HL-60 (cell line): ENCODE results near the gene SLC35B3.
"Not testable (repeated sequence)": the region's sequence is repeated elsewhere in the genome, so short reads cannot be mapped to it uniquely, and the experiment has no call there.

Experiments
- GABPA ChIP-seq: IDR thresholded peaks from 2 replicates; pipeline ENCODE4 v1.6.1; 2012; ENCODE audit warnings: low read depth
- POLR2AphosphoS5 ChIP-seq: IDR thresholded peaks from 2 replicates; pipeline ENCODE4 v1.6.1; 2012; ENCODE audit warnings: low read depth
- SPI1 ChIP-seq: IDR thresholded peaks from 2 replicates; pipeline ENCODE4 v1.6.1; 2012; ENCODE audit warnings: low read depth, mild to moderate bottlenecking, borderline replicate concordance
- TF ChIP-seq, protein P1 (sequence below): IDR thresholded peaks from one replicate; pipeline ENCODE4 v1.5.1; 2011; ENCODE audit warnings: low read length, control low read depth, inconsistent platforms; ENCODE audit not compliant: insufficient read depth
- TF ChIP-seq, protein P2 (sequence below): IDR thresholded peaks from 2 replicates; pipeline ENCODE4 v1.6.1; 2012; ENCODE audit warnings: low read depth; ENCODE audit not compliant: insufficient replicate concordance

GRCh38 chr6:8426544-8426943, 8.8 kb downstream of the SLC35B3 start:
- TF ChIP-seq, protein P1, sequence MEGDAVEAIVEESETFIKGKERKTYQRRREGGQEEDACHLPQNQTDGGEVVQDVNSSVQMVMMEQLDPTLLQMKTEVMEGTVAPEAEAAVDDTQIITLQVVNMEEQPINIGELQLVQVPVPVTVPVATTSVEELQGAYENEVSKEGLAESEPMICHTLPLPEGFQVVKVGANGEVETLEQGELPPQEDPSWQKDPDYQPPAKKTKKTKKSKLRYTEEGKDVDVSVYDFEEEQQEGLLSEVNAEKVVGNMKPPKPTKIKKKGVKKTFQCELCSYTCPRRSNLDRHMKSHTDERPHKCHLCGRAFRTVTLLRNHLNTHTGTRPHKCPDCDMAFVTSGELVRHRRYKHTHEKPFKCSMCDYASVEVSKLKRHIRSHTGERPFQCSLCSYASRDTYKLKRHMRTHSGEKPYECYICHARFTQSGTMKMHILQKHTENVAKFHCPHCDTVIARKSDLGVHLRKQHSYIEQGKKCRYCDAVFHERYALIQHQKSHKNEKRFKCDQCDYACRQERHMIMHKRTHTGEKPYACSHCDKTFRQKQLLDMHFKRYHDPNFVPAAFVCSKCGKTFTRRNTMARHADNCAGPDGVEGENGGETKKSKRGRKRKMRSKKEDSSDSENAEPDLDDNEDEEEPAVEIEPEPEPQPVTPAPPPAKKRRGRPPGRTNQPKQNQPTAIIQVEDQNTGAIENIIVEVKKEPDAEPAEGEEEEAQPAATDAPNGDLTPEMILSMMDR = not testable (repeated sequence)
- TF ChIP-seq POLR2AphosphoS5, GABPA, SPI1: not testable (repeated sequence)
- TF ChIP-seq, protein P2, sequence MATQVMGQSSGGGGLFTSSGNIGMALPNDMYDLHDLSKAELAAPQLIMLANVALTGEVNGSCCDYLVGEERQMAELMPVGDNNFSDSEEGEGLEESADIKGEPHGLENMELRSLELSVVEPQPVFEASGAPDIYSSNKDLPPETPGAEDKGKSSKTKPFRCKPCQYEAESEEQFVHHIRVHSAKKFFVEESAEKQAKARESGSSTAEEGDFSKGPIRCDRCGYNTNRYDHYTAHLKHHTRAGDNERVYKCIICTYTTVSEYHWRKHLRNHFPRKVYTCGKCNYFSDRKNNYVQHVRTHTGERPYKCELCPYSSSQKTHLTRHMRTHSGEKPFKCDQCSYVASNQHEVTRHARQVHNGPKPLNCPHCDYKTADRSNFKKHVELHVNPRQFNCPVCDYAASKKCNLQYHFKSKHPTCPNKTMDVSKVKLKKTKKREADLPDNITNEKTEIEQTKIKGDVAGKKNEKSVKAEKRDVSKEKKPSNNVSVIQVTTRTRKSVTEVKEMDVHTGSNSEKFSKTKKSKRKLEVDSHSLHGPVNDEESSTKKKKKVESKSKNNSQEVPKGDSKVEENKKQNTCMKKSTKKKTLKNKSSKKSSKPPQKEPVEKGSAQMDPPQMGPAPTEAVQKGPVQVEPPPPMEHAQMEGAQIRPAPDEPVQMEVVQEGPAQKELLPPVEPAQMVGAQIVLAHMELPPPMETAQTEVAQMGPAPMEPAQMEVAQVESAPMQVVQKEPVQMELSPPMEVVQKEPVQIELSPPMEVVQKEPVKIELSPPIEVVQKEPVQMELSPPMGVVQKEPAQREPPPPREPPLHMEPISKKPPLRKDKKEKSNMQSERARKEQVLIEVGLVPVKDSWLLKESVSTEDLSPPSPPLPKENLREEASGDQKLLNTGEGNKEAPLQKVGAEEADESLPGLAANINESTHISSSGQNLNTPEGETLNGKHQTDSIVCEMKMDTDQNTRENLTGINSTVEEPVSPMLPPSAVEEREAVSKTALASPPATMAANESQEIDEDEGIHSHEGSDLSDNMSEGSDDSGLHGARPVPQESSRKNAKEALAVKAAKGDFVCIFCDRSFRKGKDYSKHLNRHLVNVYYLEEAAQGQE = not testable (repeated sequence)
